ENCODE results near the gene NADSYN1. TPM values are rescaled to one million over a fixed set of nuclear protein-coding genes. Genes with fewer than 3 reads are reported as not detected.
A peak's percentile ranks its signal among the peaks of the same experiment; 100 is the strongest.

The NADSYN1 gene
- total RNA-seq, 2 donors from 2014 or later: 25.9 to 26.7 TPM

DNA sequence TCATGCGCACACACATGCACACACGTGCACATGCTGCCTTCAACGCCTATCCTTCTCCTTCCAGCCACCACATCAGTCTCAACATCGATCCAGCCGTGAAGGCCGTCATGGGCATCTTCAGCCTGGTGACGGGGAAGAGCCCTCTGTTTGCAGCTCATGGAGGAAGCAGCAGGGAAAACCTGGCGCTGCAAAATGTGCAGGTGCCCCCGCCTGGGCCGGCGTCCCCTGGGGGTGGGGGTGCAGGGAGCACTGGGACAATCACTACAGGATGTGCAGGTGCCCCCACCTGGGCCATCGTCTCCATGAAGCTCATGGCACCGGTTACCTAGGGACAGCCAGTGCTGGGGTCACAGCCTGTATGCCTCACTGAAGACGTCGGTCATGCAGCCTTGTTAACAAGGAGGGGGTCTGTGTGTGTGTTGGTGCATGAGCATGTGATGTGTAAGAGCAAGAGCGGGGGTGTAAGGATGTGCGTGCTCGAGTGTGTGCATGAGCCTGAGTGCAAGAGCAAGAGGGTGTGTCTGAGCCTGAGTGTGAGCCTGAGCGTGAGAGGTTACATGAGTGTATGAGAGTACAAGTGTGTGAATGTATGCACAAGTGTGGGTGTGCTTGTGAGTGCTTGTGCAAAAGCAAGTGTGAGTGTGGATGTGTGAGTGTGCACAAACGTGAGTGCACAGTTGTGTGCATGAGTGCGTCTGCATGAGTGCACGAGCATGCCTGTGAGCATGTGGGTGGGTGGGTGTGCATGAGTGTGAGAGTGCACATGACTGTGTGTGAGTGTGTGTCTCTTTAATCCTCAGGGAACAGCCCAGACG lies 31.5 kb downstream of the NADSYN1 start:
- DNase-seq (no peak), ATAC-seq (no peak)
- intact Hi-C loops (cut with DNase I): no loop called here

DNA sequence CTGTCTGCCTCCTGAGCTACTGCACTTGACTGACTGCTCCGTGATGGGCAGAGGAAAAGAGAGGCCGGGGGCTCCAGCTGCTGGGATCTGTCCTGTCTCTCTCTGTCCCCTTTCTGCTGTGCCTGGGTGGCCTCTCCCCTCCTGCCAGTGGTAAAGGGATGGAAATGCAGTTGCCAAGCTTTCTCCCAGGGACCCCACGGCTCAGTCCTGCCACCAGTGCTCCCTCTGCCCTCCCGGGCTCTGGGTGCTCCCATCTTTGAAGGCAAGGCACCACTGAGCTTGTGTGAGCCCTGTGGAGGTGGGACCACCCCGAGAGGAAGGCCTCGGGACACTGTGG lies 32.0 kb downstream of the NADSYN1 start:
- ATAC-seq: no peak
- intact Hi-C loops (cut with DNase I): no loop called here
- no peak for DNase-seq

DNA sequence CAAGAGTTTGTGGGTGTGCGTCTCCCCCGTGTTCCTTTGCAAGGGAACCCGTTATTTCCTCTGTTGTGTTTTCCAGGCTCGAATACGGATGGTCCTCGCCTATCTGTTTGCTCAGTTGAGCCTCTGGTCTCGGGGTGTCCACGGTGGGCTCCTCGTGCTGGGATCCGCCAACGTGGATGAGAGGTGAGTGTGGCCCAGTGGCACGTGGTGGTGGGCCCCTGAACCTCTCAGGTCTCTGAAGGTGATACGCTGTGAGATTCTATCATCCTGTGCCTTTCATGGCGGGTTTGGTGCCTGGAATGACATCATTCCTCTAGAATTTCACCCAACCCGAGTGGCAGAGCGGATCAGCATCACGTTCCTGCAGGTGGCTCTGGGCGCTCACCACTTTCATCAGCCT lies 32.5 kb downstream of the NADSYN1 start:
- no peak for DNase-seq
- ATAC-seq: no peak
- intact Hi-C loops (cut with DNase I): no loop called here

DNA sequence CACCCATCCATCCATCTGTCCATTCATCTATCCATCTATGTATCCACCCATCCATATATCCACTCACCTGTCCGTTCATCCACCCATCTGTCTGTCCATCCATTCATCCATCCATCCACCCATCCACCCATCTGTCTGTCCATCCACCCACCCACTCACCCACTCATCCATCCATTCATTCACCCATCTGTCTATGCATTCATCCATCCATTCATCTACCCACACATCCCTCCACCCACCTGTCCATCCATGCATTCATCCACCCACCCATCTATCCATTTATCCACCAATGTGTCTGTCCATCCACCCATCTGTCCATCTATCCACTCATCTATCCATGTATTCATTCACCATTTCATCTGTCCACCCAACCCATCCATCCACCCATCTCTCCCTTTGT lies 33.3 kb downstream of the NADSYN1 start:
- intact Hi-C loops (cut with DNase I): no loop called here
- ATAC-seq (no peak), DNase-seq (no peak)

DNA sequence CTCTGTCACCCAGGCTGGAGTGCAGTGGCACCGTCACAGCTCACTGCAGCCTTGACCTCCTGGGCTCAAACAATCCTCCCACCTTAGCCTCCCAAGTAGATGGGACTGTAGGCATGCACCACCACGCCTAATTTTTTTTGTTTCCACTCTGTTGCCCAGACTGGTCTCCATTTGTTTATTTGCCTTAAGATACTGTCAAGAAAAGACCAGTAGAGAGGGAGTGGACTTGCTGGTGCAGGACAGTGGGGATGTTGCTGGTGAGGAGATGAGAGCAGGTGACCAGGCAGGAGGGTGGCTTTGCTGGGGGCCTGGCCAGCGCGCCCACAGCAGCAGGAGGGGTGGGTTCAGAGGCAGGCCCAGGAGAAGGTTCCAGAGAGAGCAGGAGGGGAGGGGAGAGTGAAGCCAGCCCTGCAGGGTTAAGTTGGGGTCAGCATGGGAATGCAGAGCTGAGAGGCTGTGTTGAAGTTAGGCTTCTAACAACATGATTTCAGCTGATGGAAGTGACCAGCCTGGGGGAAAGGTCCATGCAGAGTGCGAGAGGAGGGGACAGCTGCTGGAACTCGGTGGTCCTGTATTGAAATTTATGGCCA lies 35.8 kb downstream of the NADSYN1 start:
- DNase-seq: no peak
- ATAC-seq: no peak
- intact Hi-C loops (cut with DNase I): no loop called here

DNA sequence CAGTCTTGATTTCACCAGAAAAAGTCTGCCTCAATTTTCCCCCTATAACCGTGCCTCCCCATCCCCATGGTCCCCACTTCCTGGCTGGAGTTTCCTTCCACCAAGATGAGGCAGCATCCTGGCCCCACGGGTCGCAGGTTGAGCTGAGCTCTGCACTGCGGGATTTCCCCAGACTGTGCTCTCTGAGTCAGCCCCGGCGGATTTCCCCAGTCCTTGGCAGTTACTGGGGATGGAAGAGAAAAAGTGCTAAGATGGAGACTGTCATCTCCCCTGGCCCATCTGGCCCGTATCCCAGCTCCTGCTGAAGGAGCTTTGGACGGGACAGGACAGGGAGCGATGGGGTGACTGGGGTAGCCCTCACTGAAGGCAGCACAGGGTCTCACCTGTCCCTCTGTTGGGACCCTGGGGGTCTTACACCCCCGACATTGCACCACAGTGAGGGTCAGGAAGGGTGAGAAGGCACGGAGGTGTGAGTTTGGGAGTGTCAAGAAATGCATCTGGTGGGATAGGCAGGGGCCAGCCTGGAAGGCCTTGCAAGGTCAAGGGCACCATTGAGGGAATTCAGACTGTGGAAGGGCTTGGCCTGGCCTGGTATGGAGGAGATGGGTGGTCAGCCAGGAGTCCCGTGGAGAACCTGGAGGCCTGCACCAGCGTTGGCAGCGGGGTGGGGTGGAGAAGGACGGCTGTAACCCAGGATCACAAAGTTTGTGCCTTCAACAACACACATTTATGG lies 36.5 kb downstream of the NADSYN1 start:
- ATAC-seq (peak; percentile 27 to 41), DNase-seq (no peak)
- intact Hi-C loops (cut with DNase I): no loop called here

DNA sequence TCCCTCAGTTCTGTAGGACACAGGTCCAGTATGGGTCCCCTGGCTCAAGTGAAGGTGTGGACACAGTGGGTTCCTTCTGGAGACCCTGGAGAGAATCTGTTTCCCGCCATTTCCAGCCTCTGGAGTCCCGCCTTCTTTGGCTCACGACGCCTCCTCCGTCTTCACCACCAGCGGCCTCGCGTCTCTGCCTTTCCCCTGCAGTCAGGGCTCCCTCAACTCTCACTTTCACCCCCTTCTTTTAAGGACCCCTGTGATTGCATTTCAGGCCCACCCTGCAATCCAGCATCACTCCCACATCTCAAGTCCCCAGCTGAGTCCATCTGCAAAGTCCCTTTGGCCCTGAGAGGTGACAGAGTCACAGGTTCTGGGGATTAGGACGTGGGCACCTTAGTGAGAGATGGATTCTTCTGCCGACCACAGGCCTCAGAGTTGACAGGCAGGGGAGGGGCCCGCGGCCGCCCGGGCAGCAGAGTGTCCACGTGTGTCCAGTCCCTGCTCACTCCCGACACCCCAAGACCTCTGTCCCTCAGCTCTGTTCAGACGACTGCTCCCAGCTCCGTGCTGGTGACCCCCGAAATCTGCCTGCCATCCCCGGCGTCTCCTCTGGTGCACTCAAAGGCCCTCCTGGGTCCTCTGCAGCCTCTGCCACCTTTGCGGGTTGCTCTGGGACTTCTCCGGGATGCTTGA lies 37.2 kb downstream of the NADSYN1 start:
- ATAC-seq: no peak
- no peak for DNase-seq
- intact Hi-C loops (cut with DNase I): no loop called here

DNA sequence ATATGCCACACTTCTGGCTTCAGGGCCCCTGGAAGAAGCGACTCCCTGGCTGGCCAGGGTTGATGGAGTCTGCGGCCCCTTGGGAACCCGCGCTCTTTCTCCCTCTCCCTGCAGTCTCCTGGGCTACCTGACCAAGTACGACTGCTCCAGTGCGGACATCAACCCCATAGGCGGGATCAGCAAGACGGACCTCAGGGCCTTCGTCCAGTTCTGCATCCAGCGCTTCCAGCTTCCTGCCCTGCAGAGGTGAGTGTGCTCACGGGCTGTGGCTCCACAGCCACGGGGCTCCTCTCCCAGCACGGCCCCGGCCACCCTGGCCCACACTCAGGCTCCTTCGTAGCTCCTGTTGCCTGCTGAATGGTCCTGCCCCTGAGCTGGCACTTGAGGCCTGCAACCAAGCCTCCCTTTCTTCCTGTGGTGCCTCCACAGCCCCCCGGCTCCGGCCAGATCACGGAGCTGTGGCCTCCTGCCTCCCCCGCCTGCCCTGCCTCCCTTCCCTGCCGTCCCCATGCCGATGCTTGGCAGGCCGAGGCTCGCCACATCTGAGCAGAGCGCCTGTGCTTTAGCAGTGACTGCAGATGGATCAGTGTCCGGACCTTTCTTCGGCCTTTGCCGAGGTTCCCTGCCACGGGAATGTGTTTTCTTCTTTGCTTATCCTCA lies 37.9 kb downstream of the NADSYN1 start:
- DNase-seq (no peak), ATAC-seq (no peak)
- intact Hi-C loops (cut with DNase I): no loop called here

DNA sequence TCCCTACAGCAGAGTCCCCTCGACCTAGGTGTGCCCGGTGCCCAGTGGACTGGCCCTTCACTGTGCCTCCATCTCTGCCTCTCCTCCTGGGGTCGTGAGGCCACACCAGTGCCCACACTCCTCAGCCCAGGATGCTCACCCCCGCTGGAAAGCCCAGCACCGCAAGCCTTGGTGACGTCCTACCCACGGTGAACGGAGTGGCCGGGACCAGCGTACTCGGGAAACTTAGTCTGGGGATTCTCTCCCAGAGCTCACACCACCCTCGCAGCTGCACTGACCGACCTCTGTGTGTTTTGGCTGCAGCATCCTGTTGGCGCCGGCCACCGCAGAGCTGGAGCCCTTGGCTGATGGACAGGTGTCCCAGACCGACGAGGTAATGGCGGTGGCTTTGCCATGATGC lies 38.5 kb downstream of the NADSYN1 start:
- ATAC-seq (no peak), DNase-seq (no peak)
- intact Hi-C loops (cut with DNase I): no loop called here

DNA sequence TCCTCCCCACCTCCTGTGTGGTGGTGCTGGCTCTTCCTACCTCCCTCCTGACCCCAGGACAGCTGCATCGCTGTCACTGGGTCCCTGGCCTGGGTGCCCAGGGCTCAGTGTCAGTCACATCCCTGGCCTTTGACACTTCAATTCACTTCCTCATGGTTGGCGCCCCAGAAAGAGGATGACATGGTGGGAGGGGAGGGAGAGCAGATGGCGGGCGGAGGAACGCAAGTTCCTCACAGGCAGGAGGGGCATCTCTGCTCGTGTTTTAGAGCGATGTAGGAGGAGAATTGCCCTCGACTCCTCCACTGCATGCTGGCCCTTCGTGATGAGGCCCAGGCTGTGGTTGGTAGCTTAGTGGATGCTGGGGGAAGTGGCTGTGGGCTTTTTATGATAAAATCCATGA lies 38.9 kb downstream of the NADSYN1 start:
- no peak for ATAC-seq
- DNase-seq: no peak
- intact Hi-C loops (cut with DNase I): no loop called here

DNA sequence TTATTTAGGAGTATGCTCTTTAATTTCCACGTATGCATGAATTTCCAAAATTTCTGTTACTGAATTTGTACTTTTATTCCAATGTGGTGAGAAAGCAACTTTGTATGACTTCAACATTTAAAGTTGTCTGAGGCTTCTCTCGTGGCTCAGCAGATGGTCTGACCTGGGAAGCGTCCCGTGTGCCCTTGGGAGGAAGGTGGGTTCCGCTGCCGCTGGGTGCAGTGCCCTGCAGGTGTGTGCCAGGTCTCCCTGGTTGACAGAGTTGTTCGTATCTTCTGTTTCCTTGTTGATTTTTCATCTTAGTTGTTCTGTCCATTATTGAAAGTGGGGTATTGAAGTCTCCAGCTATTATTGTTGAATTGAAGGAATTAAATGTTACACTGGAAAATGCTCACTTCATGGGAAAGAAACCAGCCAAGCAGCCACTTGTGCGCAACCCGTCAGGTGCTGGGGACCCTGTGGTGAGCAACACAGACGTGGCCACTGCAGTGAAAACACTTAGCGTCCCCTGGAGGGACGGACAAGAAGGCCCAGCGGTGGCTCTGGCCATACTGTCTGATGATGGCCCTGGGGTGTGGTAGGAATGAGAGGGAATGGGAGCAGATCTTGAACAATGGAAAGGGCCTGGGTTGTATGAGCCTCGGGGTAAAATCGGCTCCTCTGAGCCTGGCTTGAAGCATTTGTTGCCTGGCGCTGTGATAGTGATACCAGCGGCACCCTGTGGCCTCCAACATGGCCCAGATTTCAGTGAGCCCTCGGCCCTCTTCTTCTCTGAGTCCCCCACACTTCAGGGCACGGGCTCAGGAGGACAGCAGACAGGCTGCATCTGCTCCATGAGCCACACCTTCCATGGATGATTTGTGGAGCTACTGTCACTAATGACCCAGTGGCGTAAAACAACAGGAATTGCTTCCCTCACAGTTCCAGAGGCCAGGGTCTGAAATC lies 42.6 kb downstream of the NADSYN1 start:
- ATAC-seq (no peak), DNase-seq (no peak)
- intact Hi-C loops (cut with DNase I): no loop called here

DNA sequence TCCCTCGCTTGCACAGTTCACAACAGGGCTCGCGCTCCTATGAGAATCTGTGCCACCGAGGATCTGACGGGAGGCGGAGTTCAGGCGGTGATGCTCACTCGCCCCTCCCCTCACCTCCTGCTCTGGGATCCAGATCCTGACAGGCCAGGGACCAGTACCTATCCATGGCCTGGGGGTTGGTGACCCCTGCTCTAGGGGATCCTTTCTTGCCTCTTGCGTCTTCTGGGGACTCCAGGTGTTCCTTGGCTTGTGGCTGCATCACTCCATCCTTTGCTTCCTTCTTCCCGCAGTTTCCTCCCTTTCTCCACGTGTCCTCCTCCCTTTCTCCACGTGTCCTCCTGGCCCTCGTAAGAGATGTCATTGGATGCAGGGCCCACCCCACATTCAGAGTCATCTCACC lies 43.4 kb downstream of the NADSYN1 start:
- intact Hi-C loops (cut with DNase I): no loop called here
- DNase-seq (no peak), ATAC-seq (no peak)

DNA sequence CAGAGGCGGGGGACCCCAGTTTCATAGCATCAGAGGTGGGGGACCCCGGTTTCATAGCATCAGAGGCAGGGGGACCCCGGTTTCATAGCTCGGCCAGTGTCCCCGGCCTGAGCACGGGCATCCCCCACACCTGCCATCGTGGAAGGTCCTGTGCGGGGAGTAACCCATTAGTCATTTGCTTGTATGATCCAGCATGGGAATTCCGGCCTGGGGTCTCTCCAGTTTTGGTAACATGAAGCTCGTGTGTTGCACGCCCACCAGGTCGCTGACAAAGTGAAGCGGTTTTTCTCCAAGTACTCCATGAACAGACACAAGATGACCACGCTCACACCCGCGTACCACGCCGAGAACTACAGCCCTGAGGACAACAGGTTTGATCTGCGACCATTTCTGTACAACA lies 45.1 kb downstream of the NADSYN1 start:
- DNase-seq: no peak
- ATAC-seq: no peak
- intact Hi-C loops (cut with DNase I): no loop called here

DNA sequence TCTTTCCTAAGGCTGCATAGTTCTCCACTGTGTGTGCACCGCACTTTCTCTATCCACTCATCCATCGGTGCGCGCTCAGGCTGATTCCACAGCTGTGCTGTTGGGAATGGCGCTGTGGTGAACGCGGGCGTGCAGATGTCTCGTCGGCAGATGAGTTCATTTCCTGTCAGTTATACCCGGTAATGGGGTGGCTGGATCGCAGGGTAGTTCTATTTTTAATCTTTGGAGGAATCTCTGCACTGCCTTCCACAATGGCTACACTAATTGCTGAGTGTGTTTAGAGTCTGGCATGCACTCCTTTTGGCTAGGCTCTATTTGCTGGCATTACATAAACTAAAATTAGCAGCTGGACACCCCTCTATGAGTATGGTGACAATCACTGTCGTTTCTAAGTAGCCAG lies 46.1 kb downstream of the NADSYN1 start:
- no peak for DNase-seq
- peak; percentile 14 to 31 for ATAC-seq
- intact Hi-C loops (cut with DNase I): no loop called here

DNA sequence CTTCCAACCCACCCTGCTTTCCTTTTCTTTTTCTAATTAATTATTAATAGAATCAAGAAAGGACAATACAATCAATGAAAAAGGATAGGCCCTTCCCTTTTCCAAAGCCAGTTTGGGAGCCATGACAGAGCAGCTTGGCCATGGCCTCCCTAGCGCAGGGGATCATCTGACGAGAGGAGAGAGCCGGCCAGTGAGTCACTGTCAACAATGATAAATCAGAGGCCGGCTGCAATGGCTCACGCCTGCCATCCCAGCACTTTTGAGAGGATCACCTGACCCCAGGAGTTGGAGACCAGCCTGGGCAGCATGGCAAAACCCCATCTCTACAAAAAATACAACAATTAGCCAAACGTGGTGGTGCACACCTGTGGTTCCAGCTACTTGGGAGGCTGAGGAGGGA lies 46.5 kb downstream of the NADSYN1 start:
- intact Hi-C loops (cut with DNase I): no loop called here
- DNase-seq (no peak), ATAC-seq (peak; percentile 31 to 78)

DNA sequence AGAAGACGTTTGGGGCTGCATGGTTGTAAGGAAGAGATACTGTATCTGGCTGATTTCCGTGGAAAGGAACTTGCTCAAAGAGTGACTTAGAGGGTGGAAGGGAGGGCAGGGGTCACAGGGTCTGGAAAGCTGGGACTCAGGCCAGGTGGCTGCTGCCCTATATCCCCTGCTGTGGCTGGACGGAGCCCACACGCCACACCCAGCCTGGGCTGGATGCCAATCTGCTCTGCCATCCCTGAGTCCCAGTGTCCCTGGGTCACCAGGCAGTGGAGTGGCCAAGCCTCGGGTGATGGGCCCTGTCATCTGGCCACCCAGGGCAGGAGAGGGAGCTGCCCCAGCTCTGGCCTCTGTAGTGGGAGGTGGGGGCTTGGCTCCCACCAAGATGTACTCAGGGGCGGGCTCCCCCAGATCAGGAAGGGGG lies 47.6 kb downstream of the NADSYN1 start:
- DNase-seq: peak; percentile 54

DNA sequence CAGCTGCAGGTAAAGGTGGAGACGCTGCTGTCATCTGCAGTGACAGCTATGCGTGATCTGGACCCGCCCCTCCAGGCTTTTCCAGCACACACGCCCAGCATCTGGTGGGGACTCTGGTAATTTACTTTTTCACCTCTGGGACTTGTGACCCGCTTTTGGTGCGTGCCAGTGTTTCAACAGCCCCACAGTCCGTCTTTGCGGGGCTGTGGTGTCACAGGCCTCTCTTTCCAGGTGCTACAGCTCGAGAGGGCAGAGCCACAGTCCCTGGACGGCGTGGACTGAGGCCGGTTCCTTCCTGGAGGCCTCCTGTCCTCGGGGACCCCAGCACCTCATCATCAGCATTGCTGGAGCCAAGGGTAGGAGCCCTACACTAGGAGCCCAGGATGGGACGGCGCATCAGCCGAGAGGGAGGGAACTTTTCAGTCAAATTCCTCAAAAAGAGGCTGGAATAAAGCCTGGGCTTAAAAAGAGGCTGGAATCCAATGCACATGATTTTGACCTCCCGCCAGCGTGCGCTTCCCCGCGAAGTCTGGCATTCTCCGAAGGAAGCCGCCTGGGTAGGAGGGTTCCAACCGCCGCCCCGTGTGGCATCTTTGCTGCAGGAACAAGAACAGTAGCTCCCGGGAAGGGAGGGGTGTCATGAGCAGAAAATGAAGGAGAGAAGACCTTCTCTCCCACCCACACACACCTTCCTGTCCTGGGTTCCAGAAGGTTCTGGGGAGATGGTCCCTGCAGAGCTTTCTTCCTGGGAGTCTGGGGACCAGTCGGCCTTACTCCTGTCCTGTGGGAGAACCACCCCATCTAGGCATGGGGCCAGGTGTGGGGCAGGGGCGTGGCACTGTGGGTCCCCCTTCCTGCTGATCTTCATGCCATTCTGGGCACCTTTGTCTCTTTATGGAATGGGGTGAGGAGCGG lies 48.3 kb downstream of the NADSYN1 start:
- ATAC-seq (no peak), DNase-seq (no peak)
- intact Hi-C loops (cut with DNase I): no loop called here

More for the DNA sequence above, 47.6 kb downstream of the NADSYN1 start:
- intact Hi-C loops (cut with DNase I): no loop called here
- peak; percentile 80 to 87 for ATAC-seq

All from left cardiac atrium (tissue), 4 donors.